DOHH2 (cell line): ENCODE results near the gene CALHM3.

Experiments
- CTCF ChIP-seq: fragments of 200-600 bp; sonication (generic); IDR thresholded peaks from one replicate; pipeline ENCODE4 v1.5.1; 2014; ENCODE audit warnings: antibody characterized with exemption, mild to moderate bottlenecking, low read depth, low read length; ENCODE audit not compliant: poor library complexity, severe bottlenecking
- EZH2phosphoT487 ChIP-seq: fragments of 200-600 bp; sonication (generic); IDR thresholded peaks from 2 replicates; pipeline ENCODE4 v1.6.1; 2017; ENCODE audit warnings: borderline replicate concordance, mild to moderate bottlenecking, antibody characterized with exemption, low read length, moderate library complexity, mixed read lengths

- no peak for TF ChIP-seq CTCF
- no peak for TF ChIP-seq EZH2phosphoT487
Measured at GRCh38 chr10:103504181-103504783, 25.2 kb upstream of the CALHM3 start.
